Thyroid gland (tissue), 4 donors: ENCODE measurements around the gene BBS9. TPM values are rescaled to one million over a fixed set of nuclear protein-coding genes. Genes with fewer than 3 reads are reported as not detected.

Experiments used
- DNase-seq, 2 donors: peaks; one replicate each; pipeline ENCODE4 v3.0.0-alpha.2; 2019
- H3K27ac ChIP-seq, 3 donors: fragments of 200-600 bp; sonication (generic); 1 replicate in 2 of 3; 2 replicates in 1 of 3; pipeline ENCODE4 v1.5.1; 2016 to 2019; ENCODE audit warnings: mild to moderate bottlenecking in 1 of 3, moderate library complexity in 1 of 3
- H3K27me3 ChIP-seq: fragments of 200-600 bp; sonication (generic); one replicate; pipeline ENCODE4 v1.5.1; 2019
- H3K36me3 ChIP-seq, 2 donors: fragments of 200-600 bp; sonication (generic); one replicate each; pipeline ENCODE4 v1.5.1; 2016 to 2019
- H3K4me1 ChIP-seq, 2 donors: fragments of 200-600 bp; sonication (generic); one replicate each; pipeline ENCODE4 v1.5.1; 2017 to 2019
- H3K4me3 ChIP-seq, 3 donors: fragments of 200-600 bp; sonication (generic); replicated peaks in 1 of 3; 1 replicate in 2 of 3; 2 replicates in 1 of 3; pipeline ENCODE4 v1.5.1; 2016; ENCODE audit warnings: mild to moderate bottlenecking in 1 of 3
- H3K9me3 ChIP-seq: fragments of 200-600 bp; sonication (generic); one replicate; pipeline ENCODE4 v1.5.1; 2017
- CTCF ChIP-seq, 6 experiments: fragments of 200-600 bp in 3 of 6; fragments of 450-650 bp in 3 of 6; sonication (generic) in 3 of 6; IDR thresholded peaks; one replicate each; pipeline ENCODE4 v1.5.1; 2016 to 2019; ENCODE audit warnings: antibody characterized with exemption in 6 of 6, mild to moderate bottlenecking in 2 of 6, inconsistent platforms in 1 of 6, moderate library complexity in 1 of 6
- POLR2A ChIP-seq, 2 donors: fragments of 450-650 bp; IDR thresholded peaks; one replicate each; pipeline ENCODE4 v1.6.1; 2017; ENCODE audit warnings: antibody characterized with exemption in 2 of 2, mild to moderate bottlenecking in 2 of 2, moderate library complexity in 1 of 2
- WGBS, 2 donors: methylation state at CpG; one replicate each; pipeline ENCODE4 v1.1.5; 2017; 5-methylcytosine and 5-hydroxymethylcytosine counted together
- intact Hi-C: fragments of 100-400 bp; cut with DNase I; formaldehyde crosslinking; loops from one replicate; pipeline ENCODE4 v1.15.1; 2023
- total RNA-seq, 4 donors: library from RNA; depleted of rRNA; stranded (reverse); fragments of >200 nt; gene quantifications; one replicate each; pipeline ENCODE4 v1.2.3, GENCODE V29; 2016

The BBS9 gene
- total RNA-seq, 4 donors from 2014 or later, result 59.2 to 84.8 (median 73.1) TPM

GRCh38 chr7:33191340-33191739 is 62.0 kb downstream of the BBS9 start:
- Histone ChIP-seq H3K4me1 (peaks cover 23 to 39% of the 10 kb centered on the region in 2 donors), H3K4me3 (no peak overlapping the region), H3K27ac (peak overlapping the region; percentile 20 to 56 (median 51)), H3K36me3 (no peaks in the 10 kb centered on the region), H3K9me3 (no peaks in the 10 kb centered on the region), H3K27me3 (no peaks in the 10 kb centered on the region)
- TF ChIP-seq POLR2A (IDR thresholded peaks at IDR 0.05) (no peak), CTCF (IDR thresholded peaks at IDR 0.05) (peak in 2 of 6 experiments; percentile 18 to 31)
- intact Hi-C loops, result no loop called here
- peak; percentile 20 to 28 for DNase-seq

GRCh38 chr7:33192695-33193291 is 63.4 kb downstream of the BBS9 start:
- 88 to 93% methylated on average over 2 of the region's 2 CpGs for WGBS, 2 donors
- DNase-seq, result no peak
- Histone ChIP-seq H3K27me3 (no peaks in the 10 kb centered on the region), H3K36me3 (no peaks in the 10 kb centered on the region), H3K27ac (peak overlapping the region; percentile 66 to 79 (median 72)), H3K4me1 (peaks cover 23 to 36% of the 10 kb centered on the region in 2 donors), H3K9me3 (no peaks in the 10 kb centered on the region), H3K4me3 (no peak overlapping the region)
- TF ChIP-seq POLR2A (IDR thresholded peaks at IDR 0.05) (no peak), CTCF (IDR thresholded peaks at IDR 0.05) (no peak)
- intact Hi-C loops, result no loop called here

GRCh38 chr7:33193308-33193864 is 64.0 kb downstream of the BBS9 start:
- intact Hi-C loops, result no loop called here
- Histone ChIP-seq H3K4me3 (no peak overlapping the region), H3K4me1 (peaks cover 23 to 36% of the 10 kb centered on the region in 2 donors), H3K27ac (peak overlapping the region; percentile 66 to 84 (median 72)), H3K9me3 (no peaks in the 10 kb centered on the region), H3K36me3 (no peaks in the 10 kb centered on the region), H3K27me3 (no peaks in the 10 kb centered on the region)
- TF ChIP-seq CTCF (IDR thresholded peaks at IDR 0.05), result no peak
- peak in 1 of 2 donors; percentile 67 for TF ChIP-seq POLR2A (IDR thresholded peaks at IDR 0.05)
- WGBS, 2 donors, result 27 to 46% methylated on average over 3 of the region's 3 CpGs
- DNase-seq, result peak; percentile 66 to 69

GRCh38 chr7:33195264-33195663 is 65.9 kb downstream of the BBS9 start:
- WGBS, 2 donors, result 85 to 86% methylated on average over 2 of the region's 2 CpGs
- Histone ChIP-seq H3K27me3 (no peaks in the 10 kb centered on the region), H3K4me1 (peaks cover 23 to 36% of the 10 kb centered on the region in 2 donors), H3K4me3 (no peak overlapping the region), H3K27ac (no peak overlapping the region), H3K36me3 (no peaks in the 10 kb centered on the region), H3K9me3 (no peaks in the 10 kb centered on the region)
- no peak for DNase-seq
- intact Hi-C loops, result no loop called here
- TF ChIP-seq CTCF (IDR thresholded peaks at IDR 0.05) (no peak), POLR2A (IDR thresholded peaks at IDR 0.05) (no peak)

- WGBS, 2 donors, result 63 to 81% methylated on average over 2 of the region's 2 CpGs
- no peak overlapping the region for H3K27ac ChIP-seq
- no peaks in the 10 kb centered on the region for H3K27me3 ChIP-seq
- peaks cover 19 to 29% of the 10 kb centered on the region in 2 donors for H3K4me1 ChIP-seq
- no peak overlapping the region for H3K4me3 ChIP-seq
- TF ChIP-seq POLR2A (IDR thresholded peaks at IDR 0.05), result no peak
- no peaks in the 10 kb centered on the region for H3K36me3 ChIP-seq
- H3K9me3 ChIP-seq, result no peaks in the 10 kb centered on the region
- intact Hi-C loops, result no loop called here
- DNase-seq, result no peak
These were observed 66.9 kb downstream of the BBS9 start for GRCh38 chr7:33196221-33196620.
